HG02852 (cell line): ENCODE results near the gene METTL2B.
"Not testable (repeated sequence)": the region's sequence is repeated elsewhere in the genome, so short reads cannot be mapped to it uniquely, and the experiment has no call there.

Experiments used
- ATAC-seq: cut with Tn5 transposase; IDR thresholded peaks from one replicate; pipeline ENCODE4 v1.9.1; 2021; ENCODE audit warnings: mild to moderate bottlenecking, moderate library complexity; ENCODE audit not compliant: unreplicated experiment

The METTL2B gene

GRCh38 chr7:128523226-128523931, 46.8 kb downstream of the METTL2B start:
- not testable (repeated sequence) for ATAC-seq

DNA sequence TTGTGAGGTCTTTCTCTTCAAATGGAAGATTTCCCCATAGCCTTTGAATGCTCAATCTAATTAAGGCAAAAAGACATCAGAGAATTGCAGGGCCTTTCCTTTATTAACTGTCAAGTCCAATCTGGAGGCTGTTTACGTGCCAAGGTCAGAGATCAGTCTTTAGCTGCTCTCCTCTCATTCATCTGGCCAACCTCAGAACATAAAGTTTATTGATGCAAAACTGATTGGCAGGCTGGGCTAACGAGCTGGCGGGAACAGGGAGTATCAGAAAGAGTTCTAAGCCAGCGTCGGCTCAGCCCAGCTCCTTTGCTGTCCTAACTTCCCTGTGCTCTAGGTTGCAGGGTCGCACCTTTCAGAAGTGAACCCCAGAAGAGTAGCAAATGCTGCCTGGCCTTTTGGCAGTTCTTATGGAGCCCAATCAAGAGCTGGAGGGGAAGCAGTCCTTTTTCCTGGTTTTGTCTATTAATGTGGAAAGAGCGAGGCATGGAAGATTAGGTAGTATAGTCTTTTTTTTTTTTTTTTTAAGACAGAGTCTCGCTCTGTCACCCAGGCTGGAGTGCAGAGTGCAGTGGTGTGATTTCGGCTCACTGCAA, 47.5 kb downstream of the METTL2B start:
- not testable (repeated sequence) for ATAC-seq

DNA sequence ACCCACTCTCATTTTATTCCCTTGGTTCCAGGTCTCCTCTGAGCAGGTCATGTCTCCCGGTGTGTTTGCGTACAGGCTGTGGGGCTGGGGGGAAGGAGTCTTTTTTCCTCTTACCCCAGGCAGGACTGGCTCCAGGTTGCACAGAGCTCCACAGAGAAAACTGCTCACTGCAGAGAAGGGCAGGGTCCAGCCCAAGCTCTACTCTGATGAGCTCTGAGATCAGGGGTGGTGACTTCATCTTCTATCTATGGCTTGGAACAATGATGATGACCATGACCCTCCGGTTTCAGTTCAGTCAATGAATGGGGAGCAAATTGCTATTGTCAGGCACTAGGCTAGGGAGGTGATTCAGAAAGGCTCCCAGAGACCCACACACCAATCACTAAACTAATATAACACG, 49.0 kb downstream of the METTL2B start:
- not testable (repeated sequence) for ATAC-seq

- not testable (repeated sequence) for ATAC-seq
Measured at GRCh38 chr7:128526062-128526466, 49.5 kb downstream of the METTL2B start.

- ATAC-seq = not testable (repeated sequence)
Measured at GRCh38 chr7:128529191-128529590, 52.6 kb downstream of the METTL2B start.

DNA sequence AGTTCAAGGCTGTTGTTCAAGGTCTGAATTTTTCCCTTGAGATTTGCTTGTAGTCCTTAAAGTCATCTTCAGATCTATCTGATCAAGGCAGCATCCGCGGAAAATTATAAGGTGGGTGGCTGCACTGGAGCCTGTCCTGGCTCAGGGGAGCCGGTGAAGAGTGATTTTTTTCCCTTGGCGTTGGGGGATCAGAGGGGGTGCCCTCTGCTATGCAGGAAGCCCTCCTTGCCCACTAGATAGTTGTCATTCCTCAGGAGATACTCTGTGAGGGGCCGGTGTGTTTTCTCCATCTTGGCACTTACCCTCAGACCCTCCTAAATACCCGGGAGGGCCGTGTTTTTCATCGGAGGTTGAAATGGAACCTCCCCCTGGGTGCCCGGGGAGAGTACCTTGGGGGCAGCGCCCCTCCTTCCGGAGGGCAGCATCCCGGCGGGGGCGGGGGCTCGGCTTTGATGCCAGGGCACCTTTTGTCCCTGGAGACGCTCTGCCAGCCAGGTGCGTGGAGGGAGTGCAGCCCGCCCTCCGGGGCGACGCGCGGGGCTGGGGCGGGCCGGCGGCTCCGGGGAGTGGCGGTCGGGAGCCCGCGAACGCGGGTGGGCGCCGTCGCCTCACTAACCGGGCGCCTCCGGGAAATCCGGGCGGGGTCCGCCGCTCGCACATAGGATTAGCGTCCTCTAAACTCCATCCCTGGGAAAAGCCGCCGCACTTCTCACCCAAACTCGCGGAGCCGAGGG, 53.7 kb downstream of the METTL2B start:
- peak; percentile 13 for ATAC-seq

GRCh38 chr7:128530855-128531104, 54.2 kb downstream of the METTL2B start:
- no peak for ATAC-seq

DNA sequence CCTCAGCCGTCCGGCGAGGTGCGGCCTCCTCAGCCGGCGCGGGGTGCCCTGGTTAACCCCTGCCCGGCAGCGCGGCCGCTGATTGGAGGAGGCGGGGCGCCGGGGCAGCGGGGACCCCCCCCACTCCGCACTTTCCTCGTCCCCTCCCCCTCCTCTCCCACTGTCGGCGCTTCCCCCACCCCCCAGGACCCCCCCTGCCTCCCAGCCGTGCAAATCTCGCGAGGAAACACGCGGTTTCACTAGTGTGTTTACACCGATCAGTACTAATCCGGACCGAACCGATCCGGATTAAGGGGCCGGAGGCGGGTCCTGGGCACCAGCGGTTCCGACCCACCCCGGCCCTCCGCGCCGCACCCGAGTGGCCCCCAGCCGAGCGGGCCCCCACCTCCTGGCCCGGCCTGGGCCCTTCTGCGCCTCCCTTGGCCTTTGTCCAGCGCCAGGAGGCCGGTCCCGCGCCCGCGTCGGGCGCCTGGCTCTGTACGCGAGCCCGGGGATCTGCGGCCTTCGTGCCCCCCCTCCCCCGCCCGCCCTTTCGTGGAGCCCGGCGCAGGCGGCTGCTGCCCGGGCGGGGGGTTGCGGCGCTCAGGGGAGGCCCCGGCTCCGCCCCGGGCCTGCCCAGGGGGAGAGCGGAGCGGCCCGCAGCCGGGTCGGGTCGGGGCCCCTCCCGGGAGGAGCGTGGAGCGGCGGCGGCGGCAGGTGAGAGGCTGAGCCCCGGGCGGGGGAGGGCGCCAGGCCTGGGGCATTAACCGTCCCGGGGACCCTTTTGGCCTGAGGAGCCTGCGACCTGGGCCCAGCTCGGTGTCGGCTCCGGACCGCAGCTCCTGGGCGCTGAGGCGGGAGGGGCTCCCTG, 54.8 kb downstream of the METTL2B start:
- peak; percentile 66 for ATAC-seq

- ATAC-seq = not testable (repeated sequence)
Measured at GRCh38 chr7:128531955-128532478, 55.5 kb downstream of the METTL2B start.

DNA sequence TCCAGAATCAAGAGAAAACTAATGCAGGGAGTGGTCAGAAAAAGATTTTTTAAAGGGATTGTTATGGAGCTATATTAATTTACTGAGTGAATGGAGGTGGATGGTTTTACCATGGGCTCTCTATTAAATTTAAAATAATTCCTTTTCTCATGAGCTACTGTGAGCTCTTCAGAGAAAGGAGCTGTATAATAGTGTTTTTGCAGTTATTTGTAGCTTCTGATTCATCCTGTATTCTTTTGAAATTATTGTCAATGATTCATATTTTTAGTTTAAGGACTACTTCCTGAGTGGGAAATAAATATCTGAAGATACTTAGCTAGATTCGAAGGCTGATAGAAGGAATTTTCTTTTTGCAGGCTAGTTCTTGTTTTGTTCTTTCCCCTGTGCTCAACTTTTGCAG, 56.4 kb downstream of the METTL2B start:
- not testable (repeated sequence) for ATAC-seq

GRCh38 chr7:128537410-128537809, 60.9 kb downstream of the METTL2B start:
- not testable (repeated sequence) for ATAC-seq

DNA sequence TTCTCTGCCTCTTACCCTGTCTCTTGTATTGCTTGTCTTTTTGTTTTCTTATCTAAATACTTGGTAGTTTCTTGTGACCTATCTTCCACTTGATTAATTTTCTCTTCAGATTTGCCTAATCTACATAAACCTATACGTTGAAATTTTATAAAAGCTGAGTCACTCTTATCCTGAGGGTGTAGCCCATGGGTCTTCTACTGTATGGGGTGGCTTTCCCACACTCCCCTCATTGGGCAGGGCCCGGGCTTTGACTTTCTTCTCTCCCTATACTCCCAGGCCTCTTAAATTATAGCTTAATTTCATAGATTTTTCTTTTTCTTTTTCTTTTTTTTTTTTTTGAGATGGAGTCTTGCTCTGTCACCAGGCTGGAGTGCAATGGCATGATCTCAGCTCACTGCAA, 66.0 kb downstream of the METTL2B start:
- ATAC-seq = not testable (repeated sequence)

- ATAC-seq = not testable (repeated sequence)
Measured at GRCh38 chr7:128543300-128543699, 66.8 kb downstream of the METTL2B start.

GRCh38 chr7:128546319-128546851, 69.8 kb downstream of the METTL2B start:
- not testable (repeated sequence) for ATAC-seq

GRCh38 chr7:128550920-128551319, 74.4 kb downstream of the METTL2B start:
- ATAC-seq = no peak

GRCh38 chr7:128554394-128554793, 77.8 kb downstream of the METTL2B start:
- ATAC-seq = not testable (repeated sequence)
